ENCODE measurements around the gene BEST4.

GRCh38 chr1:44743211-44743610 is 44.8 kb downstream of the BEST4 start:
- no peak for TF ChIP-seq EP300 (IDR thresholded peaks at IDR 0.05)
- TF ChIP-seq CTCF (IDR thresholded peaks at IDR 0.05): no peak
- no peak for TF ChIP-seq POLR2A (IDR thresholded peaks at IDR 0.05)

Data from stomach (tissue), 4 donors.